Breast epithelium (tissue), 4 donors: ENCODE data around the gene RAB6D. TPM values are rescaled to one million over a fixed set of nuclear protein-coding genes. Genes with fewer than 3 reads are reported as not detected.
"Not testable (repeated sequence)": the region's sequence is repeated elsewhere in the genome, so short reads cannot be mapped to it uniquely, and the experiment has no call there.

ENCODE experiments used
- DNase-seq, 2 donors: peaks; one replicate each; pipeline ENCODE4 v3.0.0-alpha.2; 2019; ENCODE audit warnings: low spot score in 2 of 2
- H3K27ac ChIP-seq, 2 donors: fragments of 200-600 bp; sonication (generic) in 1 of 2; one replicate each; pipeline ENCODE4 v1.5.1; 2016 to 2019; ENCODE audit warnings: mild to moderate bottlenecking in 1 of 2
- H3K27me3 ChIP-seq, 2 donors: fragments of 200-600 bp; sonication (generic) in 1 of 2; one replicate each; pipeline versions ENCODE4 v1.5.1 to v1.6.0; 2017 to 2019; ENCODE audit warnings: control low read depth in 1 of 2, mild to moderate bottlenecking in 1 of 2
- H3K36me3 ChIP-seq: fragments of 200-600 bp; one replicate; pipeline ENCODE4 v1.5.1; 2019
- H3K4me1 ChIP-seq, 2 donors: fragments of 200-600 bp; sonication (generic); one replicate each; pipeline ENCODE4 v1.5.1; 2016 to 2019; ENCODE audit warnings: control low read depth in 1 of 2
- H3K4me3 ChIP-seq, 3 donors: fragments of 200-600 bp; sonication (generic); 1 replicate in 2 of 3; 2 replicates in 1 of 3; pipeline ENCODE4 v1.5.1; 2016 to 2019; ENCODE audit warnings: mild to moderate bottlenecking in 3 of 3, moderate library complexity in 2 of 3
- H3K9me3 ChIP-seq, 2 donors: fragments of 200-600 bp; sonication (generic) in 1 of 2; one replicate each; pipeline ENCODE4 v1.5.1; 2016 to 2019; ENCODE audit warnings: control low read depth in 1 of 2
- POLR2A ChIP-seq: fragments of 450-650 bp; IDR thresholded peaks from one replicate; pipeline ENCODE4 v1.6.1; 2016; ENCODE audit warnings: antibody characterized with exemption, mild to moderate bottlenecking, moderate library complexity
- POLR2AphosphoS5 ChIP-seq, 3 donors: sonication (generic); formaldehyde crosslinking; IDR thresholded peaks; one replicate each; pipeline ENCODE4 v1.6.1; 2017; ENCODE audit warnings: antibody characterized with exemption in 3 of 3
- intact Hi-C: fragments of 100-400 bp; cut with DNase I; formaldehyde crosslinking; loops from one replicate; pipeline ENCODE4 v1.15.1; 2023; ENCODE audit warnings: low total_unique reads
- total RNA-seq, 3 donors: library from RNA; depleted of rRNA; stranded (reverse); fragments of >200 nt; gene quantifications; one replicate each; pipeline ENCODE4 v1.1.0, GENCODE V29; 2016
- TF ChIP-seq, protein P1 (sequence below), 3 donors: fragments of 450-650 bp; IDR thresholded peaks; one replicate each; pipeline ENCODE4 v1.5.1; 2016 to 2017; ENCODE audit warnings: antibody characterized with exemption in 3 of 3, mild to moderate bottlenecking in 3 of 3, moderate library complexity in 3 of 3

The RAB6D gene
- total RNA-seq, 3 donors from 2014 or later = not detected

DNA sequence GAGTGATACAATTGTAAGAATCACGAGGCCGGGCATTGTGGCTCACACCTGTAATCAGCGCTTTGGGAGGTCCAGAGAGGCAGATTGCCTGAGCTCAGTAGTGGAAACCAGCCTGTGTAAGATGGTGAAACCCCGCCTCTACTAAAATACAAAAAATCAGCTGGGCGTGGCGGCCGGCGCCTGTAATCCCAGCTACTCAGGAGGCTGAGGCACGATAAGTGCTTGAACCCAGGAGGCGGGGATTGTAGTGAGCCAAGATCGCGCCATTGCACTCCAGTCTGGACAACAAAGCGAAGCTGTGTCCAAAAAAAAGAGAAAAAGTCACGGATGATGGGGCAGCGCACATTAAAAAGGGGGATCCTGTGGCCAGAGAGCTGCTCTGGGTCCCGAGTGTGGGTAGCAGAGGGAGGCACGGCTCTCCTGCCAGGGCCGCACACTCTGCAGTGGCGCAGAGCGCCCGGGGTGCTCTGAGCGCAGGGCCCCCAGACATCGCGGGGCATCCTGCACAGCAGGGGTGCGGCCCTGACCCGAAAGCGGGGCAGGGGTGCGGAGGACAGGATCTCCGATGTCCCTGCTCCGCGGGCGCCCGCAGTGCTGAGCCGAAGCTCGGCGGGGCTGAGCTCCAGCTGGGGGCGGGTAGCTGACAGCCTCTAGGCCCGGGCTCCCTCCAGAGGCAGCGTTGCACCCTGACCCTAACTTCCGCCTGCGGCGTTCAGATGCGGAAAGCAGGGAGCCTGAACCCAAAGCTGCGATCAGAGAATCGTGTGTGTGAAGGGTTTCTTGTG, 30.4 kb upstream of the RAB6D start:
- Histone ChIP-seq H3K4me3 (no peak overlapping the region), H3K36me3 (no peaks in the 10 kb centered on the region), H3K27ac (no peak overlapping the region), H3K27me3 (peaks cover 0 to 3% of the 10 kb centered on the region in 2 donors), H3K9me3 (no peaks in the 10 kb centered on the region), H3K4me1 (no peaks in the 10 kb centered on the region)
- TF ChIP-seq POLR2A (no peak), POLR2AphosphoS5 (IDR thresholded peaks at IDR 0.05) (no peak)
- TF ChIP-seq, protein P1, sequence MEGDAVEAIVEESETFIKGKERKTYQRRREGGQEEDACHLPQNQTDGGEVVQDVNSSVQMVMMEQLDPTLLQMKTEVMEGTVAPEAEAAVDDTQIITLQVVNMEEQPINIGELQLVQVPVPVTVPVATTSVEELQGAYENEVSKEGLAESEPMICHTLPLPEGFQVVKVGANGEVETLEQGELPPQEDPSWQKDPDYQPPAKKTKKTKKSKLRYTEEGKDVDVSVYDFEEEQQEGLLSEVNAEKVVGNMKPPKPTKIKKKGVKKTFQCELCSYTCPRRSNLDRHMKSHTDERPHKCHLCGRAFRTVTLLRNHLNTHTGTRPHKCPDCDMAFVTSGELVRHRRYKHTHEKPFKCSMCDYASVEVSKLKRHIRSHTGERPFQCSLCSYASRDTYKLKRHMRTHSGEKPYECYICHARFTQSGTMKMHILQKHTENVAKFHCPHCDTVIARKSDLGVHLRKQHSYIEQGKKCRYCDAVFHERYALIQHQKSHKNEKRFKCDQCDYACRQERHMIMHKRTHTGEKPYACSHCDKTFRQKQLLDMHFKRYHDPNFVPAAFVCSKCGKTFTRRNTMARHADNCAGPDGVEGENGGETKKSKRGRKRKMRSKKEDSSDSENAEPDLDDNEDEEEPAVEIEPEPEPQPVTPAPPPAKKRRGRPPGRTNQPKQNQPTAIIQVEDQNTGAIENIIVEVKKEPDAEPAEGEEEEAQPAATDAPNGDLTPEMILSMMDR (IDR thresholded peaks at IDR 0.05) = no peak
- intact Hi-C loops = no loop called here
- DNase-seq = no peak

DNA sequence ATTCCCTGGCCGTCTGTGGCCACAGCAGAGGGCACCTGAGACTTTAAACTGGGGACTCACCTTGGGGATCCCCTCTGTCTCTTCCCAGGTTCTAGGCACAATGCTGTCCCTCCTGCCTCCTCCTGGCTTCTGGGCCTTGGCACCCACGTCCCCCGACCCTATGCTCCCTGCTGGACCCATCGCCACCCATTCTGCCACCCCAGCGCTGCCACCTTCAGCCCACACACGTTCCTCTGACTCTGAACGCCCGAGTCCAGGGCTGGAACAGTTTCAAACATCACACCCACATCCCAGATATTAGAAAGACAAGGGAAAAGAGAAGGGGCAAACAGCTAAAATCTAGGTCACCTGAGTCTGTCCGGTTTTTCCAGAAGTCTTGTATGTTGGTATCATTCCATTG, 28.0 kb upstream of the RAB6D start:
- H3K27me3 ChIP-seq, H3K4me3 ChIP-seq, intact Hi-C loops, H3K36me3 ChIP-seq, H3K9me3 ChIP-seq, H3K4me1 ChIP-seq, H3K27ac ChIP-seq, DNase-seq: not testable (repeated sequence)

DNA sequence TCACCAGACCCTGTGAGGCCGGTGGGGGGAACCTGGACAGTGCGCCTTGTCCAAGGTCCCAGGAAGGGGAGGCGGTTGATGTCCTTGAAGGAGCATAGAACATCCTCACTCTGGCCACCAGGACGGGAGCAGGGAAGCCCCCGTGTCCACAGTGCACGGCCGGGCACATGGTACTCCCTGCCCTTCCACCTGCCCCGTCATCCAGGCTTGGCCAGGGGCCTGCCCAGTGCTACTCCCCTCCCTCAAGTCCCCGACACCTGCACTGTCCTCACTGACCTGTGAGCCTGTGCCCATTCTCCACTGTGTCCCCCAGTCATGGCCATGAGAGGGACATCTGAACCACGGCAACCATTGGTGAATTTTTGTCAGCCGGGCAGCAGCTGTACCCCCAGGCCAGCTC, 27.5 kb upstream of the RAB6D start:
- H3K27me3 ChIP-seq, H3K27ac ChIP-seq, intact Hi-C loops: not testable (repeated sequence)

DNA sequence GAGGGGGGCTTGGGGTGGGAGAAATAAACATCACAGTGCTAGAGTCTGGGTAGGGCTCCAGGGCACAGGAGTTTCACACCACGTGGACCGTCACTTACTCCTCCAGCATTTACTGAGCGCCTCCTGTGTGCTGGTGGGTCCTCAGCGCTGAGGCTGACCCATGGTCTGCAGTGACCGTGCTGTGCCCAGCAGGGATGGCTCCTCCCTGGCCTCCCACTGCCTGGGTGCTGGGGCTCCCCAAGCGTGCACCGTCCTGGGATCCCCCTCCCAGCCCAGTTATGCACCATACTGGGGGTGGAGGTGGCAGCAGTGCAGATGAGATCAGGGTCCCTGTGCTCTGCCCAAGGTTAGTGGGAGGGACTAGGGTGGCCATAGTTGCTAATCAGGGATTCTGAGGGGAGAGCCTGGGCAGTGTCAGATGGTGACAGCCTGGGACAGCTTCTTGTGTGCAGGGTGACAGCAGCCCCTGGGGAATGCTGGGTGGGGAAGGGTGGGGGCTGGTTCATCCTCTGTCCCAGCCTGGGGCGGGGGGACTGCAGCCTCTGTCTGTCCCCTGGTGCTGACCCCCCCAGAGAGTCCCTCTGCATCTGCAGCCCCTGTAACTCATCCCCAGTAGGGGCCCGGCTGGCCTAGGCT, 26.6 kb upstream of the RAB6D start:
- H3K9me3 ChIP-seq, H3K27me3 ChIP-seq, H3K4me3 ChIP-seq, H3K27ac ChIP-seq, DNase-seq, H3K4me1 ChIP-seq, H3K36me3 ChIP-seq, intact Hi-C loops: not testable (repeated sequence)

More for the DNA sequence above, 27.5 kb upstream of the RAB6D start:
- not testable (repeated sequence) for H3K4me1 ChIP-seq, DNase-seq, H3K36me3 ChIP-seq, H3K4me3 ChIP-seq, H3K9me3 ChIP-seq

DNA sequence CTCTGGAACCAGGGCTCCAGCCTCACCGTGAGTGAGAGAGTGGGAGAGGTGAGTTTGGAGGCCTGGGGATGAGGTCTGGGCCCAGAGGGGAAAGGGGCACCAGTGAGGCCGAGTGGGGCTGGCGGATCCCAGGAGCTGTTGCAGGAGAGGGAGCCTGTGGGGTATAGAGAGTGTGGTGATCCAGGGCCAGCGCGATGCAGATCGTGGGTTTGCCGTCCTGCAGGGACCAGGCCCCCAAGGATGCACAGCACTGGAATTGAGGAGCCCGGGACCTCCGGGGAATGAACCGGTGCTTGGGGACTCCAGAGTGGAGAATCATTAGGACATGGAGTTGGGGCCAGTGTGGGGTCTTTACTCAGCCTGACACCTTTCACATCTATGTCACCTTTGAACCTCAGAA, 25.7 kb upstream of the RAB6D start:
- H3K9me3 ChIP-seq = no peaks in the 10 kb centered on the region
- peaks cover 0 to 3% of the 10 kb centered on the region in 2 donors for H3K27me3 ChIP-seq
- H3K4me3 ChIP-seq = no peak overlapping the region
- DNase-seq = no peak
- no peak overlapping the region for H3K27ac ChIP-seq
- intact Hi-C loops = no loop called here
- H3K4me1 ChIP-seq = no peaks in the 10 kb centered on the region
- H3K36me3 ChIP-seq = no peaks in the 10 kb centered on the region
- TF ChIP-seq POLR2A (no peak), POLR2AphosphoS5 (IDR thresholded peaks at IDR 0.05) (no peak)
- TF ChIP-seq, protein P1 (IDR thresholded peaks at IDR 0.05) = no peak

DNA sequence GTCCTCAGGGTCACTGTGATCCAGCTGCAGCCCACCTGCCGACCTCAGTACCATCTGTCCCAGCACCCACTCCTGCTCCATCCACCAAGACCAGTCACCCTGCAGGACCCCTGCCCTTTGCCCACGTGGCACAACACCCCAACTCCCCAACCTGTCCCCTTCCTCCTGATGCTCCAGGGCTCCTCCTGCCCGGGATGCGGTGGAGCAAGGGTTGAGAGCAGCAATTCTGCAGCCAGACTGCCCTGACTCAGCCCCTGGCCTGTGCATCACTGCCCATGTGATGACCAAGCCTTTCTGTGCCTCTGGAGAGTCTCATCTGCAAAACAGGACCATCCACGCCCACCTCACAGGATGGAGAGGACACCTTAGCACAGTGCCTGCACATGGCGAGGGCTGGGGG, 24.9 kb upstream of the RAB6D start:
- H3K4me3 ChIP-seq, H3K9me3 ChIP-seq, H3K36me3 ChIP-seq, intact Hi-C loops, H3K27ac ChIP-seq, DNase-seq, H3K27me3 ChIP-seq, H3K4me1 ChIP-seq: not testable (repeated sequence)

DNA sequence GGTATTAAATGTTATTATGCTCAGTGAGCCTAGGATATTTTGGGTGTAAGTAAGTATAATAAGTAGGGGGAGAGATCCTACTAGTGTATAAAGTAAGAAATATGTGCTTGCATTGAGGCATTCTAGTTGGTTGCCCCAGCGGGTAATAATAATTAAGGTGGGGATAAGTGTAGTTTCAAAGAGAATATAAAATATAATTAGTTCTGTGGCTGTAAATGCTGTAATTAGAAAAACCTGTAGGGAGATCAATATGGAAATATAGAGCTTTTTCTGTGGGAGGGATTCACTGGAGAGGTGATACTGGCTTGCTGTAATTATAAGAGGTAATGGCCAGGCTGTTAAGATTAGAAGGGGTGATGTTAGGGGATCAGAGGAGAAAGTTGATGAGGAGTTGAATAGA, 9.1 kb upstream of the RAB6D start:
- H3K4me1 ChIP-seq, H3K4me3 ChIP-seq, H3K9me3 ChIP-seq, H3K27ac ChIP-seq, H3K36me3 ChIP-seq, H3K27me3 ChIP-seq, intact Hi-C loops, DNase-seq: not testable (repeated sequence)
